Thyroid gland (tissue), 4 donors: ENCODE measurements around the gene IRF7.

Experiments used
- CTCF ChIP-seq, 6 experiments: fragments of 200-600 bp in 3 of 6; fragments of 450-650 bp in 3 of 6; sonication (generic) in 3 of 6; IDR thresholded peaks; one replicate each; pipeline ENCODE4 v1.5.1; 2016 to 2019; ENCODE audit warnings: antibody characterized with exemption in 6 of 6, mild to moderate bottlenecking in 2 of 6, inconsistent platforms in 1 of 6, moderate library complexity in 1 of 6
- POLR2A ChIP-seq, 2 donors: fragments of 450-650 bp; IDR thresholded peaks; one replicate each; pipeline ENCODE4 v1.6.1; 2017; ENCODE audit warnings: antibody characterized with exemption in 2 of 2, mild to moderate bottlenecking in 2 of 2, moderate library complexity in 1 of 2

- TF ChIP-seq CTCF (IDR thresholded peaks at IDR 0.05) (no peak), POLR2A (IDR thresholded peaks at IDR 0.05) (no peak)
Measured at GRCh38 chr11:581752-582151, 34.0 kb downstream of the IRF7 start.
